ENCODE measurements around the gene PLAC1.
A peak's percentile ranks its signal among the peaks of the same experiment; 100 is the strongest.

PLAC1 gene

DNA sequence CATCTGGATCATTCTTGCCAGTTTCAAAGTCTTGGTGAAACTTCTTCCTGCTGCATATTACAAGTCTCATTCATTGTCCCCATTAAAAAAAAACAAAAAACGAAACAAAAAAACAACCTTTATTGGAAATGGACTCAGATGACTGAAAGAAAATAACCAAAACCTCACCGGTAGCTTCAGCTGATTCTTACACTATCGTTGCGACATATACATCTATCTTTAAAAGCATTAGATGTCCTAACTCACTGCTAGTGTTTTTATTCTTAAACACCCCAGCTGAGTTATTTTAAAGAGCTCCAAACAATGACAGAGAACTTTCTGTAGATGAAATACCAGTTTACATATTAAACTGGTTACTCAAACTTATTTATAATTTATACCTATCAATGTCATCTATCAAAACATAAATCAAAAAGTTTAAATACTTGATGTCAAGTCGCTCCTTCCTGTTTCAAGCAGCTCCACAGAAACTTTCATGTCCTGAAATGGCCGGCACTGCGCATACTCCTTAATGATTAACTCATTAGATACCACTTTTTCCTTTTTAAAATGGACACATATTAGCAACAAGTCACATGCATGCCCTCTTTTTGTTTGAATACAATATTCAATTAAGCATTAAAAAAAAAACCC, 111.1 kb downstream of the PLAC1 start:
- no peak overlapping the region for H3K9ac ChIP-seq (ENCODE audit: low read length)
- H3K4me3 ChIP-seq (ENCODE audit: low read length): no peak overlapping the region
- H3K9me3 ChIP-seq (ENCODE audit: control insufficient read depth, low read depth, low read length): peaks cover 6% of the 10 kb centered on the region
- H3K4me1 ChIP-seq (ENCODE audit: control insufficient read depth, low read depth, low read length): peaks cover 23% of the 10 kb centered on the region
- peaks cover 75% of the 10 kb centered on the region for H3K27me3 ChIP-seq (ENCODE audit: control insufficient read depth, insufficient read depth, low read length)
- no peak overlapping the region for H3K27ac ChIP-seq (ENCODE audit: low read length)
- H3K36me3 ChIP-seq (ENCODE audit: control insufficient read depth, low read depth, low read length): no peaks in the 10 kb centered on the region

DNA sequence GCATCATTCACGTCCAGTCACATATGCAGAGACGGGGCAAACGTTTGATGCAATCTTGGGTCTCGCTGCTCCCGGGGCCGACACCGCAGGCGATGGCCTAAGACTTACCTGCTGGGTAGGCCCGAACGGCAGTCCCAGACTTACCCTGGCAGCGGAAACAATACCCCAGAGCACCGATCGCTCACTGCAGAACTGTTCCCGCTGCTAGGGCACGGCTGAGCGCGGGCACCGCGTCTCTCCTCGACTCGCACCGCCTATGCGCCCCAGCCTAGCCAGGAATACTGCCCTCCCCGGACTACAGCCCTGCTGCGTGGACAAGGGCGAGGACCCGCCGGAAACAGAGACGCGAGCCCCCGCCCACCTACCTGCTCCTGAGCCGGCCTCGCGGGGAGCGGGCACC, 112.1 kb downstream of the PLAC1 start:
- Histone ChIP-seq H3K27ac (ENCODE audit: low read length) (no peak overlapping the region), H3K27me3 (ENCODE audit: control insufficient read depth, insufficient read depth, low read length) (peaks cover 65% of the 10 kb centered on the region), H3K9ac (ENCODE audit: low read length) (no peak overlapping the region), H3K4me1 (ENCODE audit: control insufficient read depth, low read depth, low read length) (peaks cover 19% of the 10 kb centered on the region), H3K36me3 (ENCODE audit: control insufficient read depth, low read depth, low read length) (no peaks in the 10 kb centered on the region), H3K4me3 (ENCODE audit: low read length) (peak overlapping the region; percentile 33), H3K9me3 (ENCODE audit: control insufficient read depth, low read depth, low read length) (peaks cover 6% of the 10 kb centered on the region)

DNA sequence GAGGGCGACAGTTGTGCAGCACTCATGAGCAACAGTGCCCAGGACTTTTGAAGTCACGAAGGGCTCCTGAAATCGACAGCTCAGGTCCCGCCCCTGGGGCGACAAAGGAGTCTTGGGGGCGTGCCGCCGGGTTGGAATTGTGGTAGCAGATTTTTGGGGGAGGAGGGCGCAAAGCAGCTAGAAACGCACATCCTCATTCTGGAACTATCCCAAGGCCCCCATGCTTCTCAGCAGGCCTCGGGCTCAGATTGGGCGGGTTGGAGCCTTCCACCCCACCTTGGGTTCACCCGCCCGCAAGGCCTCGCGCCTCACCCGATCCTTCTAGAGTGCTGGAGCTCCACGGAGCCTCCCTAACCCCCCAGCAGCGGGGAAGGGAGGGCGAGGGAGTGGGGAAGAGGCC, 112.8 kb downstream of the PLAC1 start:
- Histone ChIP-seq H3K4me1 (ENCODE audit: control insufficient read depth, low read depth, low read length) (peaks cover 19% of the 10 kb centered on the region), H3K9me3 (ENCODE audit: control insufficient read depth, low read depth, low read length) (peaks cover 6% of the 10 kb centered on the region), H3K36me3 (ENCODE audit: control insufficient read depth, low read depth, low read length) (no peaks in the 10 kb centered on the region), H3K27ac (ENCODE audit: low read length) (no peak overlapping the region), H3K27me3 (ENCODE audit: control insufficient read depth, insufficient read depth, low read length) (peaks cover 58% of the 10 kb centered on the region), H3K9ac (ENCODE audit: low read length) (no peak overlapping the region), H3K4me3 (ENCODE audit: low read length) (peak overlapping the region; percentile 46)

DNA sequence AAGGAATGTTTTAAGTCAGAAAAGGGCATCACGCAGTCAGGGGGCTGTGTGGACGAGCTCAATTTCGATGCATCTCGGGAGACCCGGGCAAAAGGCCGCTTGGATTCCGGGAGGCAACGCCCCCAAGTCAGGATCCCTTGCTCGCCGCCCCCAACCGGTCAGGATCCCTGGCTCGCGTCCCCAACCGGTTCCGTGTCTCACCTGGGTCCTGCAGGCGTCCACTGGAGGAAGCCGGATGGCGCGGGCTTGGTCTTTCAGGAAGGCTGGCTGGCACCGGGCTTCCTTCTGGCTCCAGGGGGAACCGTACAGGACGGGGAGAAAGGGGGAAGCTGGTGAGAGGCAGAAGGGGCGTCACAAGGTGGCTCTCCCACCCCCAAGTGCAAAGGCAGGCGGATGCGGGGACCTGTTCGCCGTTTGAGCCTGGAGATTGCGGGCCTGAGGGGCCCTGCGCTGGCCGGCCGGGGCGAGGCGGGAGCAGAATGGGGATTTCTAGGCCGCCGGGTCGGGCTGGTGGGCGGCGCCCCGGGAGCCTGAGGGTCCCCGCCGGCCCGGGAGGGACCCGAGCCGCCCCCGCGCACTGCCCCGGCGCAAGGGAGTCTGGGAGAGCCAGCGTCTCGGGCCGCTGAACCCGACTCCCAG, 113.6 kb downstream of the PLAC1 start:
- H3K27me3 ChIP-seq (ENCODE audit: control insufficient read depth, insufficient read depth, low read length): peaks cover 50% of the 10 kb centered on the region
- H3K9ac ChIP-seq (ENCODE audit: low read length): peak overlapping the region; percentile 40
- H3K36me3 ChIP-seq (ENCODE audit: control insufficient read depth, low read depth, low read length): no peaks in the 10 kb centered on the region
- H3K4me1 ChIP-seq (ENCODE audit: control insufficient read depth, low read depth, low read length): peaks cover 15% of the 10 kb centered on the region
- H3K27ac ChIP-seq (ENCODE audit: low read length): no peak overlapping the region
- peaks cover 6% of the 10 kb centered on the region for H3K9me3 ChIP-seq (ENCODE audit: control insufficient read depth, low read depth, low read length)
- H3K4me3 ChIP-seq (ENCODE audit: low read length): peak overlapping the region; percentile 46

DNA sequence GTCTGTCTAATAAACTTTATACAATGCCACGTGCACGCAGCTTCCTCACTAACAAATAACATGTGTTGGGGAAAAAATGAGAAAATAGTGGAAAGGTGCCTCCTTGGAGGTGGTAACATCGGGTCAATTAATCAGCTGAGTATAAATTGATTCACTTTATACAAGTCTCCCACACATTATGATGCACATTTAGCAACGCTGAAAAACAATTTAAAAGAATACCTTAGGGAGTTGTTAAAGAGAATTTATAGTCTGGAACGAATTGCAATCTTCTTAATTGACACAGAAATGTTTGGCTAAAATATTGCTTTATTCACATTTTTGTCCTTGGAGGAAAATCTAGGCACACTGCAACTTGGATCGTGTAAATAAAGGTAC, 114.1 kb downstream of the PLAC1 start:
- peaks cover 6% of the 10 kb centered on the region for H3K9me3 ChIP-seq (ENCODE audit: control insufficient read depth, low read depth, low read length)
- H3K27me3 ChIP-seq (ENCODE audit: control insufficient read depth, insufficient read depth, low read length): peaks cover 49% of the 10 kb centered on the region
- H3K9ac ChIP-seq (ENCODE audit: low read length): peak overlapping the region; percentile 40
- H3K4me3 ChIP-seq (ENCODE audit: low read length): peak overlapping the region; percentile 46
- no peaks in the 10 kb centered on the region for H3K36me3 ChIP-seq (ENCODE audit: control insufficient read depth, low read depth, low read length)
- no peak overlapping the region for H3K27ac ChIP-seq (ENCODE audit: low read length)
- H3K4me1 ChIP-seq (ENCODE audit: control insufficient read depth, low read depth, low read length): peaks cover 15% of the 10 kb centered on the region

DNA sequence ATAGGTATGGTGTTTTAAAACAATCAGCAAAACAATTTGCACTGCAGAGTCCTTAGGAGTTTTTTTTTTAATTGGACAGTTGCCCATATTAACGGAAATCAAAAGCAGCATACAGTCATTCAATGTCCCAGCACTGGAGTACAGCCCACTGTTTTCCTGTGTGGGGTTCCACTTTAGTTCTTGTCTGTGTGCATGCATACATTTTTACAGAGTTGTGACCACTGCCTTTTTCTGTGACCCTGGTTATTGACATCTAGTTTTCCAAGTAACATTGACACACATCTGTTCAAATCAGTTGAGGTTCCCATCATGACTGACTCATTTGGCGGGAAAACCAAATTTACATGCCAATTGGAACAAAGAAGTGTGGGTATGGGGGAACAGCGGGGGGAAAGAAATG, 115.0 kb downstream of the PLAC1 start:
- no peak overlapping the region for H3K27ac ChIP-seq (ENCODE audit: low read length)
- peak overlapping the region; percentile 40 for H3K9ac ChIP-seq (ENCODE audit: low read length)

DNA sequence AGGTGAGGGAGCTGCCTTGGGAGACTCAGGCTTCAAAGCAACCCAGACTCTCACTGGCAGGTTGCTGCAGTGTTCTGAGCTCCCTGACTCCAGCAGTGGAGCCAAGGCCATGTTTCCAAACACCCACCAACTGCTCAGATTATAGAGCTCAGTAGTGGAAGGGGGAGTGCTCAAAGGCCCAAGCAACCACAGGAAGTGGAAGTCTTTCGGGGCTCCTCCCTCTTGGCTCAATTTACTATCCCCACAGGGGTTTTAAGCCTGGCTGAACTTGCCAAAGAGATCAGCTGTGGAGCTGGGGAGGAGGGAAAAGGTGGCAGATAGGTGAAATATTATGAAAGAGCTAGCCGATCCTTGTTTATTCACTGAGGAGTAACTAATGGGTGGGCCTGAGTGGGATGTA, 115.8 kb downstream of the PLAC1 start:
- Histone ChIP-seq H3K27me3 (ENCODE audit: control insufficient read depth, insufficient read depth, low read length) (peaks cover 39% of the 10 kb centered on the region), H3K9ac (ENCODE audit: low read length) (no peak overlapping the region), H3K4me3 (ENCODE audit: low read length) (no peak overlapping the region), H3K27ac (ENCODE audit: low read length) (no peak overlapping the region), H3K36me3 (ENCODE audit: control insufficient read depth, low read depth, low read length) (no peaks in the 10 kb centered on the region), H3K9me3 (ENCODE audit: control insufficient read depth, low read depth, low read length) (peaks cover 13% of the 10 kb centered on the region), H3K4me1 (ENCODE audit: control insufficient read depth, low read depth, low read length) (peaks cover 15% of the 10 kb centered on the region)

More for the DNA sequence above, 115.0 kb downstream of the PLAC1 start:
- Histone ChIP-seq H3K9me3 (ENCODE audit: control insufficient read depth, low read depth, low read length) (peaks cover 9% of the 10 kb centered on the region), H3K27me3 (ENCODE audit: control insufficient read depth, insufficient read depth, low read length) (peaks cover 47% of the 10 kb centered on the region), H3K36me3 (ENCODE audit: control insufficient read depth, low read depth, low read length) (no peaks in the 10 kb centered on the region), H3K4me3 (ENCODE audit: low read length) (peak overlapping the region; percentile 46), H3K4me1 (ENCODE audit: control insufficient read depth, low read depth, low read length) (peaks cover 15% of the 10 kb centered on the region)

DNA sequence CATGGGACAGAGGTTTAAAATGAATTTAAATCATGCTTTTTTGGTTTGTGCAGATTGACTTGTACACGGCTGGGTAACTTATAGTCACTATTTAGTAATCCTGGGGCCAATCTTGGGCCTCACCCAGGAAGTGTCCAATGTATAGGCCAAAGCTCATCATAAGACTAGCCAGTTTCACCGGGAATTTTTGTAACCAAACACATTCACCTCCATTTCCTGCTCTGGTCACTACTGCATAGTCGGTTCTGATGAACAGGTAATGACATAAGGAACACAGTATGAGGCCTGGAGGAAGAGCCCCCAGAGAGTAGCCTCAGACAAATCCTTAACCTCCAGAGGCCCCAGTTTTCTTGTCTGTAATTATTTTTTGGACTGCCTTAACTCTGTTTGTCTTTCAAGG, 116.4 kb downstream of the PLAC1 start:
- H3K27ac ChIP-seq (ENCODE audit: low read length): no peak overlapping the region

DNA sequence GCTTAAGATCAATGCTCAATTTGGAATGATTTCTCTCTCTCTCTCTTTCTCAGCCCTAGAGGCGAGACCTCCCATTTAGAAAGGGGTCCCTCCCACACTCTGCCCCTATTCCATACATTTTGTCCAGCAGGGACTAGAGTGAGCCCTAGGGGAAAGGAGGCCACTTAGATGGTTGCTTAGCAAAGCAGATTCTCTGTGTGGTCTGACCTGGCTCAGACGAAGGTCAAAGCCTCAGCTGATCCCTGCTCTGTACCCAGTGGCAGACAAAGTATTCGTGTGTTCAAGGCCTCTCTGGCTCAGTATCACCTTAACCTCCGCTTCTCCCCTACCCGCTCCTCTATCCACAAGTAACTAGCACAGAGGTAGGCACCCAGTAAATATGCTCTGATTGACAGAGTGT, 120.0 kb downstream of the PLAC1 start:
- H3K4me3 ChIP-seq (ENCODE audit: low read length): no peak overlapping the region
- H3K9ac ChIP-seq (ENCODE audit: low read length): no peak overlapping the region
- H3K36me3 ChIP-seq (ENCODE audit: control insufficient read depth, low read depth, low read length): no peaks in the 10 kb centered on the region
- no peak overlapping the region for H3K27ac ChIP-seq (ENCODE audit: low read length)
- peaks cover 12% of the 10 kb centered on the region for H3K4me1 ChIP-seq (ENCODE audit: control insufficient read depth, low read depth, low read length)
- peaks cover 6% of the 10 kb centered on the region for H3K27me3 ChIP-seq (ENCODE audit: control insufficient read depth, insufficient read depth, low read length)
- peaks cover 23% of the 10 kb centered on the region for H3K9me3 ChIP-seq (ENCODE audit: control insufficient read depth, low read depth, low read length)

More for the DNA sequence above, 116.4 kb downstream of the PLAC1 start:
- H3K27me3 ChIP-seq (ENCODE audit: control insufficient read depth, insufficient read depth, low read length): peaks cover 33% of the 10 kb centered on the region
- H3K4me1 ChIP-seq (ENCODE audit: control insufficient read depth, low read depth, low read length): peaks cover 15% of the 10 kb centered on the region
- H3K9ac ChIP-seq (ENCODE audit: low read length): no peak overlapping the region
- H3K36me3 ChIP-seq (ENCODE audit: control insufficient read depth, low read depth, low read length): no peaks in the 10 kb centered on the region
- H3K4me3 ChIP-seq (ENCODE audit: low read length): no peak overlapping the region
- peaks cover 18% of the 10 kb centered on the region for H3K9me3 ChIP-seq (ENCODE audit: control insufficient read depth, low read depth, low read length)

DNA sequence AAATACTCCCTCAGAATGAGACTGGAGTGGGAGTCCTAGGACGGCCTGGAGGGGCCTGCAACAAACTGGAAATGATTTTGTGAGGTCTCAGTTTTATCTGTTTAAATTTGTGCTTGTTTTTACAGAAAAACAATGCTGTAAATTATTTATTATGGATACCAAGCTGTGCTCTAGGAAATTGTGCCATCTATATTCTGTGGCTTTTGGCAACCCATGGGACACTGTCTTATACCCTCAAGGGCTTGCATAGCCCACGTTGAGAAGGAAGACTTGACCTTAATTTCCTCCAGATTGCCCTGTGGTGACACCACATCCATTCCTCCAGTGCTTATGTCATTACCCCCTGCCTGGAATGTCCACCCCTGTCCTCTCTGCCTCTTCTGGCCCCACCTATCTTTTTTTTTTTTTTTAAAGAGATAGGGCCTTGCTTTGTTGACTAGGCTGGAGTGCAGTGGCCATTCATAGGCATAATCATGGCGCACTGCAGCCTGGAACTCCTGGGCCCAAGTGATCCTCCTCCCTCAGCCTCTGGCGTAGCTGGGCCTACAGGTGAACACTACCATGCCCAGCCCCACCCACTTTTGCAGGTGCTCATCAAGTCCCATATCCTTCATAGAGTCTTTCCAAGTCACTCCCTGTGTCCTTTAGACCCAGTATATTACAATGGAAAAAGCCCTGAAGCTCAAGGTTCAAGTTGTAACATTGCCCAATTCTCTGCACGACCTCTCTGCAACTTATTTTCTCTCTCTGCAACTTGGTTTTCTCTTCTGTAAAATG, 120.9 kb downstream of the PLAC1 start:
- H3K27me3 ChIP-seq (ENCODE audit: control insufficient read depth, insufficient read depth, low read length): peaks cover 6% of the 10 kb centered on the region
- no peak overlapping the region for H3K27ac ChIP-seq (ENCODE audit: low read length)
- no peak overlapping the region for H3K4me3 ChIP-seq (ENCODE audit: low read length)
- peaks cover 17% of the 10 kb centered on the region for H3K9me3 ChIP-seq (ENCODE audit: control insufficient read depth, low read depth, low read length)
- peaks cover 4% of the 10 kb centered on the region for H3K4me1 ChIP-seq (ENCODE audit: control insufficient read depth, low read depth, low read length)
- no peak overlapping the region for H3K9ac ChIP-seq (ENCODE audit: low read length)
- no peaks in the 10 kb centered on the region for H3K36me3 ChIP-seq (ENCODE audit: control insufficient read depth, low read depth, low read length)

DNA sequence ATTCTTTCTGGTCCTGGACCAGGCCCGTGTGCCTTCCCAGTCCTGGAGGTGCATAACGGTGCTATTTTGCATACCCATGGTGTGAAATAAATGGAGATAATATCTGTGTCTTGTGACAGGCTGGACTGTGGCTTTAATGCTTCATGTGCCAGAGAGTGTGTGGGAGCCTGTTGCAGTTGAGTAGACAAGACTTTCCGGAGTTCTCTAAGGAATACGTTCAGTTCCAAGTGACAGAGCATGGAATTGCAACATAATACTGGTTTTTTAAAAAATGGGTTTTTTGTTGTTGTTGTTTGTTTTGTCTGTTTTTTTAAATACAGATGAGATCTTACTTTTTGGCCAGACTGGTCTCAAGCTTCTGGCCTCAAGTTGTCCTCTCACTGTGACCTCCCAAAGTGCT, 124.3 kb downstream of the PLAC1 start:
- H3K4me3 ChIP-seq (ENCODE audit: low read length): no peak overlapping the region

More for the DNA sequence above, 124.3 kb downstream of the PLAC1 start:
- Histone ChIP-seq H3K9ac (ENCODE audit: low read length) (no peak overlapping the region), H3K4me1 (ENCODE audit: control insufficient read depth, low read depth, low read length) (peaks cover 4% of the 10 kb centered on the region), H3K36me3 (ENCODE audit: control insufficient read depth, low read depth, low read length) (no peaks in the 10 kb centered on the region), H3K27me3 (ENCODE audit: control insufficient read depth, insufficient read depth, low read length) (peaks cover 6% of the 10 kb centered on the region), H3K27ac (ENCODE audit: low read length) (no peak overlapping the region), H3K9me3 (ENCODE audit: control insufficient read depth, low read depth, low read length) (peaks cover 22% of the 10 kb centered on the region)

Measured in iPS-18a (cell line).